ENCODE measurements around the gene CAV1. TPM values are rescaled to one million over a fixed set of nuclear protein-coding genes. Genes with fewer than 3 reads are reported as not detected.

The CAV1 gene
- total and polyA plus RNA-seq, 2 donors (not counting 1 experiment from before 2014, with no cell fraction given), result 461 to 1,245 TPM

- peaks cover 20% of the 10 kb centered on the region for H3K36me3 ChIP-seq (ENCODE audit: control insufficient read depth, insufficient read depth, low read length)
- TF ChIP-seq CTCF (conservative IDR thresholded peaks at IDR 0.05 in 1 of 2, IDR thresholded peaks at IDR 0.05 in 1 of 2; ENCODE audit: low read depth in 1 of 2, low read length in 2 of 2), result no peak
- TF ChIP-seq EZH2 (IDR thresholded peaks at IDR 0.05; ENCODE audit: low read length, missing control alignments), result no peak
- H3K9me3 ChIP-seq (ENCODE audit: control insufficient read depth, insufficient read depth, low read depth, low read length), result no peaks in the 10 kb centered on the region
- peaks cover 11% of the 10 kb centered on the region for H3K4me1 ChIP-seq (ENCODE audit: control insufficient read depth, extremely low read depth, insufficient read depth, low read length)
- peak; percentile 40 to 41 for DNase-seq (ENCODE audit: low read depth in 2 of 2)
- H3K4me2 ChIP-seq (ENCODE audit: extremely low read depth, insufficient read depth, low read length), result no peak overlapping the region
- peaks cover 1% of the 10 kb centered on the region for H4K20me1 ChIP-seq (ENCODE audit: control insufficient read depth, extremely low read depth, insufficient read depth, low read length)
- H3K9ac ChIP-seq (ENCODE audit: insufficient read depth, low read length), result no peak overlapping the region
- H3K27me3 ChIP-seq (ENCODE audit: control insufficient read depth, insufficient read depth, low read length), result no peaks in the 10 kb centered on the region
- H3K27ac ChIP-seq (ENCODE audit: insufficient read depth, low read length), result no peak overlapping the region
- no peak overlapping the region for H3K4me3 ChIP-seq (replicated peaks in 1 of 4; ENCODE audit: control extremely low read depth in 1 of 4, insufficient read depth in 1 of 4, low read depth in 3 of 4, low read length in 4 of 4)
- H3K79me2 ChIP-seq (ENCODE audit: control insufficient read depth, insufficient read depth, low read length), result peaks cover 87% of the 10 kb centered on the region
- no peak overlapping the region for H2AFZ ChIP-seq (ENCODE audit: low read length)
Observed at GRCh38 chr7:116554436-116554835, 29.6 kb downstream of the CAV1 start.

GRCh38 chr7:116554911-116555310, 30.1 kb downstream of the CAV1 start:
- peaks cover 23% of the 10 kb centered on the region for H3K36me3 ChIP-seq (ENCODE audit: control insufficient read depth, insufficient read depth, low read length)
- no peak overlapping the region for H3K9ac ChIP-seq (ENCODE audit: insufficient read depth, low read length)
- peaks cover 12% of the 10 kb centered on the region for H3K4me1 ChIP-seq (ENCODE audit: control insufficient read depth, extremely low read depth, insufficient read depth, low read length)

GRCh38 chr7:116557066-116557585, 32.3 kb downstream of the CAV1 start:
- H2AFZ ChIP-seq (ENCODE audit: low read length), result no peak overlapping the region
- H3K27me3 ChIP-seq (ENCODE audit: control insufficient read depth, insufficient read depth, low read length), result no peaks in the 10 kb centered on the region
- no peak overlapping the region for H3K27ac ChIP-seq (ENCODE audit: insufficient read depth, low read length)
- H3K9me3 ChIP-seq (ENCODE audit: control insufficient read depth, insufficient read depth, low read depth, low read length), result no peaks in the 10 kb centered on the region
- no peak overlapping the region for H3K4me2 ChIP-seq (ENCODE audit: extremely low read depth, insufficient read depth, low read length)
- no peak for TF ChIP-seq EZH2 (IDR thresholded peaks at IDR 0.05; ENCODE audit: low read length, missing control alignments)
- TF ChIP-seq CTCF (conservative IDR thresholded peaks at IDR 0.05 in 1 of 2, IDR thresholded peaks at IDR 0.05 in 1 of 2; ENCODE audit: low read depth in 1 of 2, low read length in 2 of 2), result no peak
- no peak overlapping the region for H3K9ac ChIP-seq (ENCODE audit: insufficient read depth, low read length)
- H3K36me3 ChIP-seq (ENCODE audit: control insufficient read depth, insufficient read depth, low read length), result peaks cover 23% of the 10 kb centered on the region
- H3K79me2 ChIP-seq (ENCODE audit: control insufficient read depth, insufficient read depth, low read length), result peaks cover 62% of the 10 kb centered on the region
- peaks cover 13% of the 10 kb centered on the region for H3K4me1 ChIP-seq (ENCODE audit: control insufficient read depth, extremely low read depth, insufficient read depth, low read length)
- DNase-seq (ENCODE audit: low read depth in 2 of 2), result no peak
- no peak overlapping the region for H3K4me3 ChIP-seq (replicated peaks in 1 of 4; ENCODE audit: control extremely low read depth in 1 of 4, insufficient read depth in 1 of 4, low read depth in 3 of 4, low read length in 4 of 4)
- H4K20me1 ChIP-seq (ENCODE audit: control insufficient read depth, extremely low read depth, insufficient read depth, low read length), result no peaks in the 10 kb centered on the region

More at GRCh38 chr7:116554911-116555310, 30.1 kb downstream of the CAV1 start:
- TF ChIP-seq CTCF (conservative IDR thresholded peaks at IDR 0.05 in 1 of 2, IDR thresholded peaks at IDR 0.05 in 1 of 2; ENCODE audit: low read depth in 1 of 2, low read length in 2 of 2) (no peak), EZH2 (IDR thresholded peaks at IDR 0.05; ENCODE audit: low read length, missing control alignments) (no peak)
- peaks cover 84% of the 10 kb centered on the region for H3K79me2 ChIP-seq (ENCODE audit: control insufficient read depth, insufficient read depth, low read length)
- peaks cover 1% of the 10 kb centered on the region for H4K20me1 ChIP-seq (ENCODE audit: control insufficient read depth, extremely low read depth, insufficient read depth, low read length)
- H2AFZ ChIP-seq (ENCODE audit: low read length), result no peak overlapping the region
- no peak overlapping the region for H3K27ac ChIP-seq (ENCODE audit: insufficient read depth, low read length)
- no peak overlapping the region for H3K4me3 ChIP-seq (replicated peaks in 1 of 4; ENCODE audit: control extremely low read depth in 1 of 4, insufficient read depth in 1 of 4, low read depth in 3 of 4, low read length in 4 of 4)
- H3K9me3 ChIP-seq (ENCODE audit: control insufficient read depth, insufficient read depth, low read depth, low read length), result no peaks in the 10 kb centered on the region
- H3K27me3 ChIP-seq (ENCODE audit: control insufficient read depth, insufficient read depth, low read length), result no peaks in the 10 kb centered on the region
- no peak for DNase-seq (ENCODE audit: low read depth in 2 of 2)
- no peak overlapping the region for H3K4me2 ChIP-seq (ENCODE audit: extremely low read depth, insufficient read depth, low read length)

All from fibroblast of lung (primary cell).